PC-9 (cell line): ENCODE measurements around the gene ADAM19.

Experiments
- CTCF ChIP-seq: fragments of 200-600 bp; sonication (generic); conservative IDR thresholded peaks from 2 replicates; pipeline ENCODE4 v1.6.1; 2017; ENCODE audit warnings: mixed run types, antibody characterized with exemption, mild to moderate bottlenecking, moderate library complexity
- EZH2 ChIP-seq: fragments of 200-600 bp; sonication (generic); IDR thresholded peaks from 2 replicates; pipeline ENCODE4 v1.8.0; 2017; ENCODE audit warnings: antibody characterized with exemption, low read depth

GRCh38 chr5:157502143-157502647 lies 73.4 kb downstream of the ADAM19 start:
- no peak for TF ChIP-seq CTCF
- no peak for TF ChIP-seq EZH2
